HG02610 (cell line): ENCODE results near the gene MAN1A1.
"Not testable (repeated sequence)": the region's sequence is repeated elsewhere in the genome, so short reads cannot be mapped to it uniquely, and the experiment has no call there.

Experiments used
- ATAC-seq: cut with Tn5 transposase; IDR thresholded peaks from one replicate; pipeline ENCODE4 v1.9.1; 2021; ENCODE audit warnings: mild to moderate bottlenecking, moderate library complexity; ENCODE audit not compliant: unreplicated experiment

The MAN1A1 gene

GRCh38 chr6:119174879-119175817 is 174.4 kb downstream of the MAN1A1 start:
- ATAC-seq = no peak

- no peak for ATAC-seq
Measured at GRCh38 chr6:119174085-119174445, 175.5 kb downstream of the MAN1A1 start.

GRCh38 chr6:119173249-119174084 is 176.1 kb downstream of the MAN1A1 start:
- ATAC-seq = no peak

- ATAC-seq = no peak
Measured at GRCh38 chr6:119172824-119173223, 176.7 kb downstream of the MAN1A1 start.

- peak; percentile 39 for ATAC-seq
Measured at GRCh38 chr6:119171864-119172588, 177.5 kb downstream of the MAN1A1 start.

GRCh38 chr6:119171088-119171841 is 178.3 kb downstream of the MAN1A1 start:
- peak; percentile 60 for ATAC-seq

- ATAC-seq = no peak
Measured at GRCh38 chr6:119170447-119171087, 179.0 kb downstream of the MAN1A1 start.

- no peak for ATAC-seq
Measured at GRCh38 chr6:119170103-119170446, 179.5 kb downstream of the MAN1A1 start.

- not testable (repeated sequence) for ATAC-seq
Measured at GRCh38 chr6:119169355-119169754, 180.2 kb downstream of the MAN1A1 start.

GRCh38 chr6:119166024-119166784 is 183.4 kb downstream of the MAN1A1 start:
- ATAC-seq = no peak

- no peak for ATAC-seq
Measured at GRCh38 chr6:119163006-119163405, 186.6 kb downstream of the MAN1A1 start.

- ATAC-seq = peak; percentile 68
Measured at GRCh38 chr6:119162134-119162775, 187.3 kb downstream of the MAN1A1 start.

GRCh38 chr6:119161438-119161837 is 188.1 kb downstream of the MAN1A1 start:
- ATAC-seq = no peak

- ATAC-seq = no peak
Measured at GRCh38 chr6:119160911-119161310, 188.7 kb downstream of the MAN1A1 start.

- no peak for ATAC-seq
Measured at GRCh38 chr6:119158057-119158848, 191.3 kb downstream of the MAN1A1 start.

GRCh38 chr6:119157506-119157815 is 192.1 kb downstream of the MAN1A1 start:
- ATAC-seq = no peak

GRCh38 chr6:119156757-119157505 is 192.6 kb downstream of the MAN1A1 start:
- no peak for ATAC-seq
